GM12801 (cell line): ENCODE measurements around the gene MYOG.

Experiments
- CTCF ChIP-seq: IDR thresholded peaks from one replicate; pipeline ENCODE4 v1.5.1; 2011; ENCODE audit warnings: control low read depth; ENCODE audit not compliant: insufficient read length; ENCODE audit errors: extremely low read depth

The MYOG gene

GRCh38 chr1:203121186-203122015 lies 35.6 kb upstream of the MYOG start:
- no peak for TF ChIP-seq CTCF

DNA sequence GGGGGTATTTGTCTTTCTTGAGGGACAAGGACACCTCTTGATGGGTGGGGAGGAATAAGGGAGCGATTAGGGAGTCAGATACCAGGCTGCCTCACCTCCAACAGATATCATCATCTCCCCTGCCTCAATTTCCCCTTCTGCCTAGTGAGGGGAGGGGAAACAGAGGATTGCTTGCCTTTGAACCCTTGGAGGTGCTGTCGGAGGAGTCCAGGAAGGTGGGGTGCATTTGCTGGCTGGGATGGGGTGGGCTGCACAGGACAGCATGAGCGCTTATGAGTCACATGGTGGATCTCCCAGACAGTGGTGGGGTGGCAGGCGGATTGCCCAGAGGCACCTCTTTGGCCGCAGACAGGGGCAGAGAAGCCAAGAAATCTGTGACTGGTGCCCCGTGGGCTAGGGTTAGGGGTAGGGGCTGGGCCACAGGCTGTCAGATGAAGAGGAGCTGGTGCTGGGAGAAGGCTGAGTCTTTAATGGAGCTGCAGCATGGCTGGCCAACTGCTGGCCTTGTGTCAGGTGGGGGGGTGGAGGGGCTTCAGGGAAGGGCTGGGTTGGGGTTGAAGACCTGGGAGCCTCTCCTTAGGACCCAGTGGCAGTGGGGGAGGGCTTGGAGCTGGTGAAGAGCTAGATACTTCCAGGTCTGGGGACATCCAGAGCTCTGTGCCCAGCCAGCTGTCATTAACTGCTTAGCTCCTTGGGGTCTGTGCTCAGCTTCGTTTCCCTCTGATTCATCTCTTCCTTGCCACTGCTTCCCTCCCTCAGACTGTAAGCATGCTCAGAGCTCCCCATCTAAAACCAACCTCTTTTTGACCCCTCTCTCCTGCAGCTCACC lies 34.7 kb upstream of the MYOG start:
- no peak for TF ChIP-seq CTCF

- TF ChIP-seq CTCF = no peak
Observed at GRCh38 chr1:203117611-203118575, 32.1 kb upstream of the MYOG start.

GRCh38 chr1:203116091-203116820 lies 30.4 kb upstream of the MYOG start:
- TF ChIP-seq CTCF = no peak

- no peak for TF ChIP-seq CTCF
Observed at GRCh38 chr1:203114202-203114601, 28.4 kb upstream of the MYOG start.

DNA sequence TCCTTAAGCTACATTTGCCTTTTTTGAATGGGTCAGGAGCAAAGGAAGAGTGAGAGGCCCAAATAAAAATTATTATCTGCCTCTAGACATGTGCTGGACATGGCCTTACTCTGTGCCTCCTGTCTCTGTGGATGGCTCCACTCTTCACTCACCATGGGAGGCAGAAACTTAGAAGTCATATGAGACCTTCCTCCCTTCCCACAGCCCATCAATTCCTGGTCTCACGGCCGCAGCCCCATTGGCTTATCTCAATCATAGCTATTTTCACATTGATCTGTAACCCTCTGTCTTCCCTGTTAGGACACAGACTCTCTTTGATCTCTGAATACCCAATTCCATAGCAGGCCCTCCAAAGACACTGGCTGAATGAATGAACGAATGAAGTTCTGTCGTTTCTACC lies 27.5 kb upstream of the MYOG start:
- TF ChIP-seq CTCF = no peak
